Dendritic cell treated with granulocyte-macrophage colony-stimulating factor and Interleukin-4, amounts not matched to agents 40 ng/mL and 50 ng/mL, for 4 days (primary cell): ENCODE measurements around the gene ZDHHC8.

ENCODE experiments used
- H3K27ac Mint-ChIP-seq: one replicate; pipeline ENCODE4 v1.8.0; 2022; ENCODE audit warnings: mild to moderate bottlenecking, mixed read lengths
- H3K27me3 Mint-ChIP-seq: one replicate; pipeline ENCODE4 v1.8.0; 2022; ENCODE audit warnings: mild to moderate bottlenecking, mixed read lengths
- H3K36me3 Mint-ChIP-seq: one replicate; pipeline ENCODE4 v1.8.0; 2022; ENCODE audit warnings: low read depth, mixed read lengths
- H3K4me1 Mint-ChIP-seq: one replicate; pipeline ENCODE4 v1.8.0; 2022; ENCODE audit warnings: low read depth, mixed read lengths
- H3K4me3 Mint-ChIP-seq: one replicate; pipeline ENCODE4 v1.8.0; 2022; ENCODE audit warnings: mild to moderate bottlenecking, moderate library complexity, mixed read lengths
- H3K9me3 Mint-ChIP-seq: one replicate; pipeline ENCODE4 v1.8.0; 2022; ENCODE audit warnings: mixed read lengths
- intact Hi-C: fragments of 100-400 bp; cut with micrococcal nuclease; formaldehyde crosslinking; loops from one replicate; pipeline ENCODE4 v1.15.0; 2022

Gene ZDHHC8

DNA sequence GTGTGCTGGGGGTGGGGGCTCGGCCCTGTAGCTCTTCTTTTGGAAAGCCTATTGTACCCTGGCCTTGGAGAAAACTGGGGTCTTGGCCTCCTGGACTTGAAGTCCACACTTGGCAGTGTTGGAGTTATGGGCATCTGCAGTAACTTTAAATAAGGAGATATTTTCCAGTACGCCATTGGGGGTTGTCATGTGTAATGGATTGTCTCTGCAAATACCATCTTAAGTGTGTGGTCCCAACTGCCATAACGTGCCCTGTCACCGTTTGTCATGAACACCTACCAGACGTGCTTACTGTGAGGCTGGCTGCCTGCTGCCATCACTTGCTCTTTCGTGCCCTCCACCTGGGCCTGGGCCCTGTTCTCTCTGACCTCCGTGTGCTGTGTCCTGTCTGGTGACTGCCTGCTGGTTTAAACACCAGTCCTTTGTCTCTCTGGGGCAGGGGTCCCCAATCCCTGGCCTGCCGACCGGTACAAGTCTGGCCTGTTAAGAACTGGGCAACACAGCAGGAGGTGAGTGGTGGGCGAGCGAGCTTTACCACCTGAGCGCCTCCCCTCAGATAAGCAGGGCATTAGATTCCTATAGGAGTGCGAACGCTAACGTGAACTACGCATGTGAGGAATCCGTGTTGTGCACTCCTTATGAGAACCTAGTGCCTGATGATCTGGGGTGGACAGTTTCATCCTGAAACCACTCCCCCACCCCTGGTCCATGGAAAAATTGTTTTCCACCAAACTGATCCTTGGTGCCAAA is 3.6 kb upstream of the ZDHHC8 start:
- Mint-ChIP-seq H3K4me3 (no peak overlapping the region), H3K36me3 (peaks cover 53% of the 10 kb centered on the region), H3K9me3 (no peaks in the 10 kb centered on the region), H3K27ac (no peak overlapping the region), H3K4me1 (peaks cover 23% of the 10 kb centered on the region), H3K27me3 (no peaks in the 10 kb centered on the region)
- intact Hi-C loops, result no loop called here

DNA sequence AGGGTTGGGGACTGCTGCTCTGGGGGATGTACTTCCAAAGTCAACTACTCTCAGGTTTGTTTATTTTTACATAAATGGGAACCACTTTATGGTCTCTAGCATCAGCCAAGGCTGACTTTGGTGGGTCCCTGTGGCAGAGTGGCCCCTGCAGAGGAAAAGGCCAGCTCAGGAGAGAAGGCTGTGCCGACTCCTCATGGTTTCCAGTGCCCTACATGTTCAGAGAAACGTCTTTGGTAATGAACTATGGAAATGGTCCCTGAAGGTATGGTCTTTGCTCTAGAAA is 3.0 kb upstream of the ZDHHC8 start:
- Mint-ChIP-seq H3K9me3 (no peaks in the 10 kb centered on the region), H3K36me3 (peaks cover 48% of the 10 kb centered on the region), H3K4me1 (peaks cover 28% of the 10 kb centered on the region), H3K4me3 (no peak overlapping the region), H3K27me3 (no peaks in the 10 kb centered on the region), H3K27ac (no peak overlapping the region)
- intact Hi-C loops, result no loop called here

DNA sequence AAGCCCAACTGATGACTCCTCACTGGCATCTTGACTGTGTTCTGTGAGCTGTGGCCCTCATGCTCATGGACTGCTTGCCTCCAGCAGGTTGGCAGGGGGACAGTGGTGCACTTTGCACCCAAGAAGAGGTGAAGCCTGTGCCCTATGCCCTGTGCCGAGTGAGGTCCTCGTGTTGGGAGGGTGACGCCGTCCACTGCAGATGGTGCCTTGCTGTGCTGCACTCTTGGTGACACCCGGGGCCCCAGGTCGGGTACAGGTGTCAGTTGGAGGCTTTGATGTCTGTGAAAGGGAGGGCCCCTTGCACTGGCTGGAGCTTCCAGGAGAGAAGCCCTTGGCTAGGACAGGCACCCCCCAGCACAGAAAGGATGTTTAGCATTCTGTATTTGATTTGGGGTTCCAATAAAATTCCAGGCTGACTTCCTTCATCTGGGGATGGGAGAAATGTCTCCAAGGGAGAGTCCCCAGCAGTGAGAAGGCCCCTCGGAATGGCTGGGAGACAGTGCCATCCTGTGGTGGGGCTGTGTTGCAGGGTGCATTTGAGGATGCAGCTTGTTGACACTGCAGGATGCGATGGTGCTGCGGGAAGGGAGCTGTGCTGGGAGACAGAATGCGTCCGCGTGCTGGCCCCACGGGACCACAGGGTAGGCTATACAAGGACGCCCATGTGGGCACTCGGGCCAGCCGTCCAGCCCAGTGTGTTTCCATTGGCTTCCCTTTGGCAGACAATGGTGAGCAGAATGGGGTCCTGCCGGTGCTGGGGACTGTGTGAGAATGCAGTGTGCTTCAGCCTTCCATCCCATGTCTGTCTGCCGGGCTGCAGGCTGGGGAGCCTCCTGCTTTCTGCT is 2.5 kb upstream of the ZDHHC8 start:
- Mint-ChIP-seq H3K4me1 (peaks cover 34% of the 10 kb centered on the region), H3K9me3 (no peaks in the 10 kb centered on the region), H3K36me3 (peaks cover 42% of the 10 kb centered on the region), H3K27me3 (no peaks in the 10 kb centered on the region), H3K4me3 (no peak overlapping the region), H3K27ac (no peak overlapping the region)
- intact Hi-C loops, result no loop called here

DNA sequence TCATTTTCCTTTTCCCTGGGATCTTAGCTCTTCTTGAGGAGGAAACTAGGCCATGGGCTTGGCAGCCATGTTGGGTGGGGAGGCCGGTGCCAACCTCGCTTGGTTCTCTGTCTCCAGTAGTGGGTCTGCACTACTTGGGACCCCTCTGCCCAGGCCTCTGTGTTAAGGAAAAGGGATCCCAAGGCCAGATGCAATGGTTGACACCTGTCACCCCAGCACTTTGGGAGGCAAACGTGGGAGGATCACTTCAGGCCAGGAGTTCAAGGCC is 1.9 kb upstream of the ZDHHC8 start:
- no peak overlapping the region for H3K27ac Mint-ChIP-seq
- H3K4me1 Mint-ChIP-seq, result peaks cover 39% of the 10 kb centered on the region
- H3K36me3 Mint-ChIP-seq, result peaks cover 37% of the 10 kb centered on the region
- H3K4me3 Mint-ChIP-seq, result no peak overlapping the region
- no peaks in the 10 kb centered on the region for H3K27me3 Mint-ChIP-seq
- intact Hi-C loops, result no loop called here
- H3K9me3 Mint-ChIP-seq, result no peaks in the 10 kb centered on the region

DNA sequence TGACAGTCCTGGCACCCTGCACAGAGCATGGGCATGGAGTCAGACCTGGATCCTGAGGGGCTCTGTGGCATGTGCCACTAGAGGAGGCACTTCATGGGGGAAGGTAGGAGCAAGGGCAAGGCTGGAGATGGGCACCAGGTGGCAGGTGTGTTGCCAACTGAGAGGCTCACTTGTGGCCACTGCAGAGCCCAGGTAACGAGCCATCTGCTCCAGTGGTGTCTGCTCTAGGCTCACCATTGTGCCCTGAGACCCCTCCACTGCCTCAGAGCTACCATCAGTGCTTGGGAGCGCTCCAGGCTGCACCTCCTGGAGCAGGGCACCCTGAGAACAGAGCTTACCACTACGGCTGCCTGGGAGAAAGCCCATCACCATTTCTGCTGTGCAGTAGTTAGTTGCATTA is 1.3 kb upstream of the ZDHHC8 start:
- Mint-ChIP-seq H3K4me1 (peaks cover 40% of the 10 kb centered on the region), H3K27ac (no peak overlapping the region), H3K4me3 (no peak overlapping the region), H3K36me3 (peaks cover 31% of the 10 kb centered on the region), H3K27me3 (no peaks in the 10 kb centered on the region), H3K9me3 (no peaks in the 10 kb centered on the region)
- intact Hi-C loops, result no loop called here

DNA sequence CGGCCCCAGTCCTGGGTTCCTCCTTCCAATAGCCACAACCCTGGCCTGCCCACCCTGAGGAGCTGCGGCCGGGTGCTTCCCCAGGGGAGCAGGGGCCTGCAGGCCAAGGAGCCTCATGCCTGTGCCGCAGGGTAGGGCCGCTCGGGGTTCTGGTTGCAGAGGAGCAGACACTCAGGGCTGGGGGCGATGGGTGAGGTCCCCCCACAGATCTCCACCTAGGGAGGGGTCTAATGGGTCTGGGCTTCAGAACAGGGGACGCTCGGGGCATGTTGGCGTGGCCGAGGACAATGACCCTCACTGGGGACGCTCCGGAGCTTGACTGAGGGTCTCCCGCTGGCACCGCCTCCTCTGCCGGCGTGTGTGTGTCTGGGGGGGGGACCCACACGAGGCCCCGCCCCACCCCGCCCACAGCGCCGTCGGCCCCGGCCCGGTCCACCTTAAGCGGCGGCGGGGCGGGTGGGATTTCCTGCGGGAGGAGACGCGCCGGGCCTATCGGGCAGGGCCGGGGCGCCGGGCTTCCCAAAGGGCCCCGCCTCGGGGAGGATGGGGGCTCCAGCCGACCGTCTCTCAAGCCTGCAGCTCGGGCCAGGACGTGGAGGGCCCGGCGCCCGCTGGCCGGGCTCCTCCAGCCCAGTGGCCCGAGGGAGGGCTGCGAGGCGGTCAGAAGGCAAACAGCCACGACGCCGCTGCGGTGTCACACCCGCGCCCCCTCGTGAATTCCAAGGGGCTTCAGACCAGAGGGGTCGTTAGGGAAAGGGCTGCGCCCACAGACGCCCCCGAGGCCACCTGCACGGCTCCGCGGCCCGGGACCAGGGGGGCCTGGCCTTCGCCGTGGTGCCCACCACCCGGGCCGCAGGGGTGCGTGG is 640 bp upstream of the ZDHHC8 start:
- no peaks in the 10 kb centered on the region for H3K9me3 Mint-ChIP-seq
- peak overlapping the region; percentile 63 for H3K4me3 Mint-ChIP-seq
- intact Hi-C loops, result loop anchor here (1.0 kb wide), 1 partner anchor 14 kb away; the partner anchor contains the start of gene TRMT2A

DNA sequence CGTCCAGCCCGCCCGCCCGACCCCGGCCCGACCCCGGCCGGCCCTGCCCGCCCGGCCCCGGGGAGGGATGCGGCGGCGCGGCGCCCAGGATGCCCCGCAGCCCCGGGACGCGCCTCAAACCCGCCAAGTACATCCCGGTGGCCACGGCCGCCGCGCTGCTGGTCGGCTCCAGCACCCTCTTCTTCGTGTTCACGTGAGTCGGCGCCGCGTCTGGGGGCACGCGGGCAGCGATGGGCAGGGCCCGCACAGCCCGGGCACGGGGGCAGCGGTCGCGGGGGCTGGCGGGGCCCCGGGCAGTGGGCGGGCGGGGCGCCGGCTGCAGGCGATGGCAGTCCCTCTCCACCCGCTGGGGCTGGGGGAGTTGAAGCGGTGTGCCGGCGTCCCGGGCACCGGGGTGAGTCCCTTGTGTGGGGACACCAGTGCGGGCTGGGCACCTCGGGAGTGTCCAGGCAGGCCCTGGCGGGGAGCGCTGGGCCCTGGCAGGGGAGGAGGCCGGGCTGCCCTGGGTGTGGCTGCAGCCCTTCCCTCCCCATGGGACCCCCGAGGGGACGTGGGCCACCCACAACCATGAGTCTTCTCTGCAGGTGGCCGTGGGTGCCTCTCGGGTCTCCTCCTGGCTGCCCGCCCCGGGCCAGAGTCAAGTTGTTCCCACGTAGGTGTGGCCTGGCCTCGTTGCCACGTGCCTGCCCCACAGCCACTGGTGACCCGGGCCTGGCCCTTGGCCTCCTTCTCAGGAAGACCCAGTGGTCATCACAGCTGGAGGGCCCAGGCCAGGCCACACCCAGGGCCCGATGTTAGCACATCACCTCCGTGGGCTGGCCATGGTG is 468 bp downstream of the ZDHHC8 start:
- no peaks in the 10 kb centered on the region for H3K27me3 Mint-ChIP-seq

More for the DNA sequence above, 640 bp upstream of the ZDHHC8 start:
- Mint-ChIP-seq H3K27ac (no peak overlapping the region), H3K36me3 (peaks cover 24% of the 10 kb centered on the region), H3K4me1 (peaks cover 40% of the 10 kb centered on the region), H3K27me3 (no peaks in the 10 kb centered on the region)

DNA sequence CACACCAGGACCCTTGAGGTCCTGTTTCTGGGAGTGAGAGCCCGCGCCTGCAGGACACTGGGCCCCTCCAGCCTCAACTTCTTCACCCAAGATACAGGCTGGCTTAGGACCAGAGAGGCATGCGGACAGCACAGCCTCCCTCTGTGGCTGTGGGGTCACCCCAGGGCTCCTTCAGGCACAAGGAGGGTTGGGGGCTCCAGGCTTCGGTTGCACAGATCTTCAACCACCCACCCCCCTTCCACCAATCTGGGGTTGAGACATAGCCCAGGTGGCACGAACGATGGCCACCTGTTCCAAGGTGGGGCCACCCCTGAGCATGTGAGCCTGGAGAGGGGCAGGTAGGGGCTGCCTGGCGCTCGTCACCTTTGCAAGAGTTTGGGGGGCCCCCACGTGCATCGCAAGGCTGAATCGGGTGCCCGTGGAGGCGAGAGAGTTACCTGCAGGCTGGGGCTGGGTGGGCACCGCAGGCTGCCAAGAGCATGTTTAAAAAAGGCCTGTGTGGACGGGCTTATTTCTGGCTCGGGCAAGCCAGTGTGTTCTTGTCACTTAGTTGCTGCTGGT is 1.2 kb downstream of the ZDHHC8 start:
- intact Hi-C loops, result no loop called here
- H3K9me3 Mint-ChIP-seq, result no peaks in the 10 kb centered on the region
- H3K36me3 Mint-ChIP-seq, result peaks cover 6% of the 10 kb centered on the region
- H3K4me1 Mint-ChIP-seq, result peaks cover 57% of the 10 kb centered on the region
- H3K27me3 Mint-ChIP-seq, result no peaks in the 10 kb centered on the region
- H3K27ac Mint-ChIP-seq, result peak overlapping the region; percentile 66
- peak overlapping the region; percentile 83 for H3K4me3 Mint-ChIP-seq

More for the DNA sequence above, 468 bp downstream of the ZDHHC8 start:
- peak overlapping the region; percentile 83 for H3K4me3 Mint-ChIP-seq
- H3K4me1 Mint-ChIP-seq, result peaks cover 50% of the 10 kb centered on the region
- intact Hi-C loops, result loop anchor here (1.0 kb wide), 1 partner anchor 15 kb away; the partner anchor contains the start of gene TRMT2A
- H3K27ac Mint-ChIP-seq, result peak overlapping the region; percentile 66
- peaks cover 13% of the 10 kb centered on the region for H3K36me3 Mint-ChIP-seq
- H3K9me3 Mint-ChIP-seq, result no peaks in the 10 kb centered on the region

DNA sequence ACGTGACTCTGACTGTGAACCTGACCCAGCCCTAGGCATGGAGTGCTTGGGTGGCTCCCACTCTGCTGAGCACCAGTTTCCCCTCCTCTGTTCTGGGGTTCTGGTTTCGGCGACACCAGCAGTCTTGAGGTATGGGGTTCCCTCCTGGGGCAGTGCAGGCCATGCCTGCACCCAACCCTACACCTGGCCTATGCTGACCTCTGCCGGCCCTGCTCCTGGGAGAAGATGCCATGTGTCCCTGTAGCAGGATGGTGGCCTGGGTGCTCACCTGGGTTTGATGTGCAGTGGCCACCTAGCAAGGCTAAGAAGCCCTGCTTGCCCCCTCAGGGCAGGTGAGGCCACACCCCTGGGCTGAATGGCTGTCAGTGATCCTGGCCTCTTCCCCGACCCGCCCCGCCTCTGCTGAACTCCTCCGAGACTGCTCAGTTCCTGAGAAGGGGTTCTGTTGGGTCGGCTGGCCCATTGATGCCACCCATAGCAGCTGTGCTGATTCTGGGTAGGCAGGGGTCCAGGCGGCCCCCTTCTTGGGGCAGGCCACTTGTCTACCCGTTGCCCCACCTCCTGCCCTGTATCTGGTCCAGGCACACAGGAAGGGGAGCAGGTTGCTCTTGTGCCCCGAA is 2.4 kb downstream of the ZDHHC8 start:
- Mint-ChIP-seq H3K4me1 (peaks cover 65% of the 10 kb centered on the region), H3K27ac (no peak overlapping the region), H3K27me3 (no peaks in the 10 kb centered on the region), H3K4me3 (peak overlapping the region; percentile 18), H3K36me3 (peaks cover 2% of the 10 kb centered on the region), H3K9me3 (no peaks in the 10 kb centered on the region)
- intact Hi-C loops, result no loop called here

DNA sequence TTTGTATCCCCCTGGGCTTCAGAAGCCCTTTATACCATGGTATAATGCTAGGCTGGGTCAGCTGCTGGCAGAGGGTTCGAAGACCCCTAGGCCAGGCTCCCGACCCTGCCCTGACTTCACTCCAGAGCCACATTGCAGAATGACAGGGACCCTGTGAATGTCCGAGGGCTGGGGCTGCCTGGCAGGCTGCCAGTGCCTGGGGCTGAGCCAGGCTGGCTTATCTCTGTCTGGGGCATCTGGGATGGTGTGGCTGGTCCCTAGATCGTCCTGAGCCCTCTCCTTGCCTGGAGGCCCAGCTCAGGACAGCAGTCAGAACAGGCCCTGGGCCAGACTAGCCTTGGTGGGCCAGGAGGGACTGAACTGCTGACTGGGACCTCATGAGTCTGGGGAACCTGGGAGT is 3.7 kb downstream of the ZDHHC8 start:
- no peak overlapping the region for H3K4me3 Mint-ChIP-seq
- intact Hi-C loops, result no loop called here
- no peaks in the 10 kb centered on the region for H3K9me3 Mint-ChIP-seq
- peaks cover 14% of the 10 kb centered on the region for H3K36me3 Mint-ChIP-seq
- H3K4me1 Mint-ChIP-seq, result peaks cover 56% of the 10 kb centered on the region
- H3K27me3 Mint-ChIP-seq, result no peaks in the 10 kb centered on the region
- no peak overlapping the region for H3K27ac Mint-ChIP-seq

DNA sequence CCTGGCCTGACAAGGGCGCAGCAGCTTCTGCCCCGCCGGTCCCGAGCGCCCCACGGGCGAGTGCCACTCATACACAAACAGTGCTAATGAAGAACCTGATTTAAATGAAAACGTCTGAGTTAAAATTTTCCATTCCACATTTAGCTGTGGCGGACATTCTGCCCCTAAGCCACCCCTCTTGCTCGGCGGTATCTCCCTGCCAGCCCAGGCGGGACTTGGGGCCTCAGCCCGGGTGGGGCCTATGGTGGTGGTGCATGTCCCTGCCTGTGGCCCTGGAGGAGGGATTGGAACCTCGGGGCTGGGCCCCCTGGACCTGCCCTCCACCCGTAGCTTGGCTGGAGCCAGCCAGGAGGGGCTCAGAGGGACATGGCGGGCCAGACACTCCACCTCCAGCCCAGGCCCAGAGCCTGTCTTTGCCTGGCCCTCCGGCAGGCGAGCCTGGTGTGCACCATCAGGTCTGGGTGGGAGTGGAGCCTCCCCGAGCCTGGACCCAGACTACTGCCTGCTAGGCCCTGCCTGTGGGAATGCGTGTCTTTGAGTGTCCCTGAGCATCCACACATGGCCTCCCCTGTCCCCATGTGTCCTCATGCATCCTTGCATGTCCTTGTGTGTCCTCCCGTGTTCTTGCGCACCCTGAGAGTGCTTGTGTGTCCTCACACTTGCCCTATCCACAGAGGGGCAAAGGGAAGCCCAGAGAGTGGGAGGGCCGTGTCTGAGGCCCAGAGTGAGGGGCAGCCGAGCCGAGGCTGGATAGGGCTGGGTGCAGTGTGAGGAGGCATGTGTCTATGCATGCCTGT is 4.4 kb downstream of the ZDHHC8 start:
- Mint-ChIP-seq H3K9me3 (no peaks in the 10 kb centered on the region), H3K4me1 (peaks cover 50% of the 10 kb centered on the region), H3K36me3 (peaks cover 22% of the 10 kb centered on the region), H3K27me3 (no peaks in the 10 kb centered on the region), H3K27ac (no peak overlapping the region), H3K4me3 (no peak overlapping the region)
- intact Hi-C loops, result no loop called here

DNA sequence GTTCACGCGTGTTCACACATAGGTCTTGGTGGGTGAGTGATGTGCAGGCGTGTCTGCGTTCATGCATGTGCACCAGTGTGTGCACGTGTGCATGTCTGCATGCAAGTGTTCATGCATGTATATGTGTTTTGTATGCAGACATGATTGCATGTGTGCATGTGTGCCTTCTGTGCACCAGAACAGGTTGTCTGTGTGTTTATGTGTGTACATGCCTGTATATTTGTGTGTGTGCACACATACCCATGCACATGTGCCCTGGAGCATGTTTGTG is 4.9 kb downstream of the ZDHHC8 start:
- Mint-ChIP-seq H3K9me3 (no peaks in the 10 kb centered on the region), H3K4me1 (peaks cover 50% of the 10 kb centered on the region), H3K4me3 (no peak overlapping the region), H3K27me3 (no peaks in the 10 kb centered on the region), H3K27ac (no peak overlapping the region), H3K36me3 (peaks cover 27% of the 10 kb centered on the region)
- intact Hi-C loops, result no loop called here
